Right lobe of liver (tissue), 4 donors: ENCODE measurements around the gene FKTN.

Experiments used
- CTCF ChIP-seq, 4 donors: fragments of 200-600 bp in 3 of 4; fragments of 450-650 bp in 1 of 4; IDR thresholded peaks; one replicate each; pipeline versions ENCODE4 v1.5.1 to v1.8.0; 2016 to 2022; ENCODE audit warnings: antibody characterized with exemption in 4 of 4, mild to moderate bottlenecking in 2 of 4
- POLR2A ChIP-seq: fragments of 450-650 bp; IDR thresholded peaks from one replicate; pipeline ENCODE4 v1.6.1; 2017; ENCODE audit warnings: antibody characterized with exemption, mild to moderate bottlenecking
- donor health status: DM: no; HTN: no; CAD: no.
- donor health status: DM: no; HTN: no; CAD: no.
- donor health status: DM: no; HTN: yes; CAD: no.

- TF ChIP-seq CTCF (IDR thresholded peaks at IDR 0.05) (no peak), POLR2A (no peak)
These were observed 74.9 kb downstream of the FKTN start for GRCh38 chr9:105632807-105633206.
